ENCODE results near the gene DCX.

The DCX gene

DNA sequence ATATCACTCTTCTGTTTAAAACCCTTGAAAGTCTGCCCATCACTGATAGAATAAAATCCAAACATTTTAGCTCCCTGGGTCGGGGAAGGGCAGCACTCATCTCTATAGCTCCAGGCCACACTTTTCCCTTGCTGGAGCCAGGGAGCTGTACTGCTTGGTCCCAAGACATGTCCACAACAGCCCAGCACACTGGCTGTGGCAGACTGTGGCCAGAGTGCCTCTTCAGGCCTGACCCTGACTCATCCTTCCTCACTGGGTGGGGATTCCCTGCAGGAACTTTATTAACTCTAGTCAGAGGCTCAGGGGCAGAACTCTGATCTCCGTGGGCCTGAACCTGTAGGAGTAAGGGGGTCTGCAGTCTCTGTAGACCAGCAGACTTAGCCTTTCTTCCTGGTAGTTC, 71.9 kb downstream of the DCX start:
- H3K4me3 ChIP-seq (ENCODE audit: low read depth, low read length): no peak overlapping the region
- no peaks in the 10 kb centered on the region for H3K36me3 ChIP-seq
- TF ChIP-seq, protein P1, sequence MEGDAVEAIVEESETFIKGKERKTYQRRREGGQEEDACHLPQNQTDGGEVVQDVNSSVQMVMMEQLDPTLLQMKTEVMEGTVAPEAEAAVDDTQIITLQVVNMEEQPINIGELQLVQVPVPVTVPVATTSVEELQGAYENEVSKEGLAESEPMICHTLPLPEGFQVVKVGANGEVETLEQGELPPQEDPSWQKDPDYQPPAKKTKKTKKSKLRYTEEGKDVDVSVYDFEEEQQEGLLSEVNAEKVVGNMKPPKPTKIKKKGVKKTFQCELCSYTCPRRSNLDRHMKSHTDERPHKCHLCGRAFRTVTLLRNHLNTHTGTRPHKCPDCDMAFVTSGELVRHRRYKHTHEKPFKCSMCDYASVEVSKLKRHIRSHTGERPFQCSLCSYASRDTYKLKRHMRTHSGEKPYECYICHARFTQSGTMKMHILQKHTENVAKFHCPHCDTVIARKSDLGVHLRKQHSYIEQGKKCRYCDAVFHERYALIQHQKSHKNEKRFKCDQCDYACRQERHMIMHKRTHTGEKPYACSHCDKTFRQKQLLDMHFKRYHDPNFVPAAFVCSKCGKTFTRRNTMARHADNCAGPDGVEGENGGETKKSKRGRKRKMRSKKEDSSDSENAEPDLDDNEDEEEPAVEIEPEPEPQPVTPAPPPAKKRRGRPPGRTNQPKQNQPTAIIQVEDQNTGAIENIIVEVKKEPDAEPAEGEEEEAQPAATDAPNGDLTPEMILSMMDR (IDR thresholded peaks at IDR 0.05; ENCODE audit: low read depth, low read length): no peak
- no peak overlapping the region for H3K27ac ChIP-seq
- H3K9me3 ChIP-seq (ENCODE audit: severe bottlenecking): no peaks in the 10 kb centered on the region
- H3K27me3 ChIP-seq (ENCODE audit: insufficient read depth, low read depth, severe bottlenecking): peaks cover 2% of the 10 kb centered on the region
- DNase-seq: no peak

DNA sequence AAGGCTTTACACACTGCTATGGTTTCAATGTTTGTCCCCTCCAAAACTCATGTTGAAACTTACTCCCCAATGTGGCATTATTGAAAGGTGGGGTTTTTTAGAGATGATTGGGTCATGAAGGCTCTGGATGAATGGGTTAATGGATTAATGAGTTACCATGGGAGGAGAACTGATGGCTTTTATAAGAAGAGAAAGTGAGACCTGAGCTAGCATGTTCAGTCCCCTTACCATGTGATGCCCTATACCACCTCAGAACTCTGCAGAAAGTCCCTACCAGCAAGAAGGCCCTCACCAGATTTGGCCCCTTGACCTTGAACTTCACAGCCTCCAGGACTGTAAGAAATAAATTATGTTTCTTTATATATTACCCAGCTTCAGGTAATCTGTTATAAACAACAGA, 72.8 kb downstream of the DCX start:
- TF ChIP-seq, protein P1 (IDR thresholded peaks at IDR 0.05; ENCODE audit: low read depth, low read length): no peak
- Histone ChIP-seq H3K9me3 (ENCODE audit: severe bottlenecking) (no peaks in the 10 kb centered on the region), H3K27me3 (ENCODE audit: insufficient read depth, low read depth, severe bottlenecking) (peaks cover 3% of the 10 kb centered on the region), H3K36me3 (no peaks in the 10 kb centered on the region), H3K4me3 (ENCODE audit: low read depth, low read length) (no peak overlapping the region), H3K27ac (no peak overlapping the region)
- DNase-seq: no peak

DNA sequence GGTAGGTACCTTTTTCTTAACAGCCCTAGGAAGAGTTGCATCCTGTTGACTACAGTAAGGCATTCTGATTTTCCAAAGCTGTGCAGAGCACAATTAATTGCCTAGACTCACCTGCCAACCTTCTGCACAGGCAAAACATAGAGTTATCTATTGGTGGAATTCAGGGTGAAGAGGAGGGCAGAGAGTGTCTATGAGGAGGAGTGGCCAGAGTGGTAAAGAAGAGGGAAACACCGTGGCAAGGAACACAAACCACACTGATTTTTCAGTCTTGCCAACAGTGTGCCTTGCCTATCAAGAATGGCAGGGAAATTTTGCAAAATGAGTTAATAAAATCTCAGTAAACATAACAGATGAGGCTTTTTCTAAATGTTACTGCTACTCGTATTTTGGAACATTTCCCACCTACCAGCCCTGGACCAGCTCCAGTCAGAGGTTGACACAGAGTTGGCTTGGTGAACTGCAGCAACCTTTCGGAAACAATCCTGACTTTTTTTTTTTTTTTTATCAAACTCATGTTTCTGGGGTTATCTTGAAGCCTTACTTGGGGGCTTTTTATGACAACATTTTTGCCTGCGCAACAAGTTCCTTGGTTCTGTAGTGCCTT, 73.8 kb downstream of the DCX start:
- DNase-seq: no peak
- Histone ChIP-seq H3K27ac (no peak overlapping the region), H3K4me3 (ENCODE audit: low read depth, low read length) (no peak overlapping the region), H3K27me3 (ENCODE audit: insufficient read depth, low read depth, severe bottlenecking) (peaks cover 6% of the 10 kb centered on the region), H3K9me3 (ENCODE audit: severe bottlenecking) (no peaks in the 10 kb centered on the region), H3K36me3 (no peaks in the 10 kb centered on the region)
- TF ChIP-seq, protein P1 (IDR thresholded peaks at IDR 0.05; ENCODE audit: low read depth, low read length): no peak

DNA sequence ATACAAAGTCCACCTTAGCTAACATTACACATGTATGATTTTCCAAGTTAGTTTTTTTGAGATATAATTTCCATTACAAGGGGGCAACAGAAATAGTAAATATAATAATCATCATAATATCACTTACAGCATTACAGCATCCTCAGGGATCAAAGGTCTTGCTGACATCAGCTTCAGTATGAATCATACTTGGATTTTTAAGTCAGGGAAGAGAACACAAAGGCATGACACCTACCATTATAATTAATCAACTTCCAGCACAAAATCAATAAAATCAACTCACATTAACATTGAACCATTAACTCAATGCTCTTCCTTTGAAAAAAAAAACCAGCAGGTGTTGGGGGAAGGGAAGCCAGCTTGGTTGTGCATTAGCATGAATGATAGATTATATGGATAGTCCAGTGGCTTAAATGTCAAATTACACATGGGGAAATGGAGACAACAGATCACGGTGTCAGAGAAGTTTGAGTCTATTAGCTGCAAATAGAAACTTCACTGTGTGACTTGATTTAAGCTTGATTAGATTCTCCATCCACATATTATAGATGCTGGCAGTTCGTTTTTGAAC, 74.8 kb downstream of the DCX start:
- H3K27me3 ChIP-seq (ENCODE audit: insufficient read depth, low read depth, severe bottlenecking): peaks cover 6% of the 10 kb centered on the region
- TF ChIP-seq, protein P1 (IDR thresholded peaks at IDR 0.05; ENCODE audit: low read depth, low read length): no peak
- H3K36me3 ChIP-seq: no peaks in the 10 kb centered on the region
- no peaks in the 10 kb centered on the region for H3K9me3 ChIP-seq (ENCODE audit: severe bottlenecking)
- no peak overlapping the region for H3K27ac ChIP-seq
- no peak for DNase-seq
- H3K4me3 ChIP-seq (ENCODE audit: low read depth, low read length): no peak overlapping the region

DNA sequence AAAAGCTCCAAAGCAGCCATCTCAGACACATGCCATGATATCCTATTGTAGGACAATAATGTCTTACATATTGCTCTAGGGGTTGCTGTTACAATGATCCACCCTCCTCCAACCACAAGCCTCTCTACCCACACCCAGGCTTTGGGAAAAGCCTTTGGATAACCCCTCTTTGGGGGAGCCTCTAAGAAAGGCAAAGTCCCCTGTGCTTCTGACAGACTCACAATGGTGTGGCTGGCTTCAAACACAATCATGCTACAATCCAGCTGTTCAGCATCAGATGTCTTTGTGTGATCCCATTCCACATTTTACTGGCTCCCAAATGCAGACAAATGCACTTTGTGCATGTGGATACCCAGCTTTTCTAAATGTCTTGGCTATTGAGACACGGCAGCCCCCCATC, 75.9 kb downstream of the DCX start:
- DNase-seq: no peak
- Histone ChIP-seq H3K36me3 (no peaks in the 10 kb centered on the region), H3K9me3 (ENCODE audit: severe bottlenecking) (no peaks in the 10 kb centered on the region), H3K27me3 (ENCODE audit: insufficient read depth, low read depth, severe bottlenecking) (peaks cover 6% of the 10 kb centered on the region), H3K4me3 (ENCODE audit: low read depth, low read length) (no peak overlapping the region), H3K27ac (no peak overlapping the region)
- TF ChIP-seq, protein P1 (IDR thresholded peaks at IDR 0.05; ENCODE audit: low read depth, low read length): no peak

DNA sequence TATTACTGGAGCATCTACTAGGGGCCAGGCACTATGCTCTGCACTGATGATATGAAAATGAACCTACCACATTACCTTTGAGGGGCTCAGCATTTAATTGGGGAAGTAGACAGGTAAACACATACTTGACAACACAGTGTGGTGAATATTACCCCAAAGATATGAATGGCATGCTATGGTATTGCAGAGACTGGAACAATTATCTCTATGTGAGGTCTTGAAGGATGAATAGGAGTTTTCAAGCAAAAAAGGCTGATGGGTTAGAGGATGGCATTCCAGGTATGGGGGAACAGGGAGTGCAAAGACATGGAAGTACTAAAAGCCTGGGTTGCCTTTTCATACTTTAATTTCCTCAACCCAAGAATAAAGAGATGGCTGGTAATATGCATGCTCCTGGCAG, 82.6 kb downstream of the DCX start:
- Histone ChIP-seq H3K36me3 (no peaks in the 10 kb centered on the region), H3K9me3 (ENCODE audit: severe bottlenecking) (no peaks in the 10 kb centered on the region), H3K27me3 (ENCODE audit: insufficient read depth, low read depth, severe bottlenecking) (peaks cover 6% of the 10 kb centered on the region), H3K4me3 (ENCODE audit: low read depth, low read length) (no peak overlapping the region), H3K27ac (no peak overlapping the region)
- DNase-seq: no peak
- TF ChIP-seq, protein P1 (IDR thresholded peaks at IDR 0.05; ENCODE audit: low read depth, low read length): no peak
